Ishikawa (cell line): ENCODE data around the gene MBNL1.

ENCODE experiments used
- CEBPB ChIP-seq: IDR thresholded peaks from 2 replicates; pipeline ENCODE4 v1.6.1; 2012
- CREB1 ChIP-seq: IDR thresholded peaks from 2 replicates; pipeline ENCODE4 v1.6.1; 2012; ENCODE audit warnings: low read depth
- EGR1 ChIP-seq: IDR thresholded peaks from 2 replicates; pipeline ENCODE4 v1.6.1; 2012
- EP300 ChIP-seq: IDR thresholded peaks from 2 replicates; pipeline ENCODE4 v1.6.1; 2012; ENCODE audit warnings: borderline replicate concordance
- FOXM1 ChIP-seq: IDR thresholded peaks from 2 replicates; pipeline ENCODE4 v1.6.1; 2012; ENCODE audit warnings: low read depth, borderline replicate concordance
- NFIC ChIP-seq: IDR thresholded peaks from 2 replicates; pipeline ENCODE4 v1.6.1; 2012
- RAD21 ChIP-seq: IDR thresholded peaks from 2 replicates; pipeline ENCODE4 v1.6.1; 2012; ENCODE audit warnings: low read depth
- TAF1 ChIP-seq: IDR thresholded peaks from 2 replicates; pipeline ENCODE4 v1.6.1; 2012; ENCODE audit warnings: low read depth, mild to moderate bottlenecking
- TCF12 ChIP-seq: IDR thresholded peaks from 2 replicates; pipeline ENCODE4 v1.6.1; 2012; ENCODE audit warnings: low read depth
- TEAD4 ChIP-seq: IDR thresholded peaks from 2 replicates; pipeline ENCODE4 v1.6.1; 2012
- YY1 ChIP-seq: IDR thresholded peaks from 2 replicates; pipeline ENCODE4 v1.6.1; 2012; ENCODE audit warnings: low read depth
- ZBTB7A ChIP-seq: IDR thresholded peaks from 2 replicates; pipeline ENCODE4 v1.6.1; 2012; ENCODE audit warnings: low read depth
- TF ChIP-seq, protein P1 (sequence below): IDR thresholded peaks from 2 replicates; pipeline ENCODE4 v1.6.1; 2012; ENCODE audit warnings: low read depth, mild to moderate bottlenecking
- TF ChIP-seq, protein P2 (sequence below): IDR thresholded peaks from 2 replicates; pipeline ENCODE4 v1.6.1; 2012
- TF ChIP-seq, protein P3 (sequence below): IDR thresholded peaks from 2 replicates; pipeline ENCODE4 v1.6.1; 2012

Gene MBNL1

DNA sequence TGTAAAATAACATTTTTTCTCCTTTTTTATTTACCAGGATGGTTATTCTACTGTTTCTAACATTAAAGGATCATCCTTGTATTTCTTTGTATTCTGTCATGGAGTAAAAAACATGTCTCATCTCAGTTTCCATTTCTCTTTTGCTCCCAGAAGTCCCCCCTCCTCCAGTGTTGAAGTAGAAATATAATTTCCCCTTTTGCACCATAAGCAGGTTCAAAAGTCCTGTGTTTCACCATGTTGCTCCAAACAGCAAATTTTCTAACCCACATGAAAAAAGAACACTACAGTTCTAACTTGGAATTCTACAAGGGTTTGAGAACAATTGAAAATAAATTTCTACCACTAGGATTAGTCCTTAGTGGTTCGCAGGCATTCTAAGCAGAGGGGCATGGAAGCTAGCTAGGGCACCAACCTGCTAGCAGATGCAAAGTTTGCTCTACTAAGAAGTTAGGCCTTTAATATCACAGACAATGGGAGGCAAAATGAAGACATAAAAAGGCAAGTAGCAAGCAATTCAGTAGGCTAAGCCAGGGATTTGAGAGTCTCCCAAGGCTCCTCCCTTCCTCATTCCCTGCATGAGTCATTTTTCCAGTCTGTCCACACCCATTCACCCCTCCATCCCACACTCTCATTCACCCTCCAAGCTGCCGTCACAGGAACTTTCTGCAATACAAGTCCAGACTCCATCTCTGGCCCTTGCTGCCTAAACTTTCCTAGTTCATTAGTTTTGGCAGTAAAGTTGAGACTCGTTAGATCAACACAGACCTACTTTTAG is 2.3 kb upstream of the MBNL1 start:
- no peak for TF ChIP-seq EGR1
- TF ChIP-seq TCF12, result no peak
- no peak for TF ChIP-seq ZBTB7A
- TF ChIP-seq CEBPB, result no peak
- TF ChIP-seq TEAD4, result no peak
- TF ChIP-seq YY1, result no peak
- TF ChIP-seq, protein P1, sequence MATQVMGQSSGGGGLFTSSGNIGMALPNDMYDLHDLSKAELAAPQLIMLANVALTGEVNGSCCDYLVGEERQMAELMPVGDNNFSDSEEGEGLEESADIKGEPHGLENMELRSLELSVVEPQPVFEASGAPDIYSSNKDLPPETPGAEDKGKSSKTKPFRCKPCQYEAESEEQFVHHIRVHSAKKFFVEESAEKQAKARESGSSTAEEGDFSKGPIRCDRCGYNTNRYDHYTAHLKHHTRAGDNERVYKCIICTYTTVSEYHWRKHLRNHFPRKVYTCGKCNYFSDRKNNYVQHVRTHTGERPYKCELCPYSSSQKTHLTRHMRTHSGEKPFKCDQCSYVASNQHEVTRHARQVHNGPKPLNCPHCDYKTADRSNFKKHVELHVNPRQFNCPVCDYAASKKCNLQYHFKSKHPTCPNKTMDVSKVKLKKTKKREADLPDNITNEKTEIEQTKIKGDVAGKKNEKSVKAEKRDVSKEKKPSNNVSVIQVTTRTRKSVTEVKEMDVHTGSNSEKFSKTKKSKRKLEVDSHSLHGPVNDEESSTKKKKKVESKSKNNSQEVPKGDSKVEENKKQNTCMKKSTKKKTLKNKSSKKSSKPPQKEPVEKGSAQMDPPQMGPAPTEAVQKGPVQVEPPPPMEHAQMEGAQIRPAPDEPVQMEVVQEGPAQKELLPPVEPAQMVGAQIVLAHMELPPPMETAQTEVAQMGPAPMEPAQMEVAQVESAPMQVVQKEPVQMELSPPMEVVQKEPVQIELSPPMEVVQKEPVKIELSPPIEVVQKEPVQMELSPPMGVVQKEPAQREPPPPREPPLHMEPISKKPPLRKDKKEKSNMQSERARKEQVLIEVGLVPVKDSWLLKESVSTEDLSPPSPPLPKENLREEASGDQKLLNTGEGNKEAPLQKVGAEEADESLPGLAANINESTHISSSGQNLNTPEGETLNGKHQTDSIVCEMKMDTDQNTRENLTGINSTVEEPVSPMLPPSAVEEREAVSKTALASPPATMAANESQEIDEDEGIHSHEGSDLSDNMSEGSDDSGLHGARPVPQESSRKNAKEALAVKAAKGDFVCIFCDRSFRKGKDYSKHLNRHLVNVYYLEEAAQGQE, result no peak
- no peak for TF ChIP-seq TAF1
- TF ChIP-seq EP300, result no peak
- TF ChIP-seq NFIC, result no peak

DNA sequence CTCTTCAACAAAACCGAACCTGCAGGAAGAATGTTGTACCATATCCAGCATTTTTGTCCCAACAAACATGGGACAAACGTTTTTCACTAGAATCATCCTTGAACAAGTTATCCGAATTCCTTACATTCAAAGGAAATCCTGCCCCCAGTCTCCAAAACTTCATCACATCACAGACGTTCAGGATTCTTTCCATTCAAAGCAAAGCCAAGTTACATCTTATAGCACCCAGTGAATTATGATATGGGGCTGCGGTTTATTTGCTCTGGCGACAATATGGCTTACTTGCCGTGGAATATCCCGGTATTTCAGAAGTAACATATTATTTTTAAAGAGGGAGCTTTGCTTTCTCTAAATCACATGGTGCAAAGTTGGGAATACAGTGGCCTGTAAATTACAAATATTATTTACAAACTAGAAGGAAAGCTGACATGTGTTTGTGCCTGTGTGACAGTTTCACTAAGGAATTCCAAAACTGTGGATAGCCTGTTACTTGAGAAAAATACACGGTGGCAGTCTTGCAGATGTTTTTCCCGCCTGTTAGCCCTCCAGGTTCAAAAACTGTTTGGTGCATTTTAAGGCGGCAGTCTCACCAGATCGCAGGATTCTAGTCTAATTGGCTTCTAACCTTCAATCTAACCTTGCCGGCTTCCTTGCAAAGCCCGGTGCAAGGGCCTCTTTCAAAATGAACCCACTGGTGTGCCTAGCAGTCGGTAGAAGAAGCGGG is 736 bp upstream of the MBNL1 start:
- TF ChIP-seq, protein P2, sequence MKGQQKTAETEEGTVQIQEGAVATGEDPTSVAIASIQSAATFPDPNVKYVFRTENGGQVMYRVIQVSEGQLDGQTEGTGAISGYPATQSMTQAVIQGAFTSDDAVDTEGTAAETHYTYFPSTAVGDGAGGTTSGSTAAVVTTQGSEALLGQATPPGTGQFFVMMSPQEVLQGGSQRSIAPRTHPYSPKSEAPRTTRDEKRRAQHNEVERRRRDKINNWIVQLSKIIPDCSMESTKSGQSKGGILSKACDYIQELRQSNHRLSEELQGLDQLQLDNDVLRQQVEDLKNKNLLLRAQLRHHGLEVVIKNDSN, result no peak
- no peak for TF ChIP-seq TEAD4
- TF ChIP-seq, protein P1, result no peak
- TF ChIP-seq CREB1, result no peak
- no peak for TF ChIP-seq FOXM1
- TF ChIP-seq EP300, result no peak

DNA sequence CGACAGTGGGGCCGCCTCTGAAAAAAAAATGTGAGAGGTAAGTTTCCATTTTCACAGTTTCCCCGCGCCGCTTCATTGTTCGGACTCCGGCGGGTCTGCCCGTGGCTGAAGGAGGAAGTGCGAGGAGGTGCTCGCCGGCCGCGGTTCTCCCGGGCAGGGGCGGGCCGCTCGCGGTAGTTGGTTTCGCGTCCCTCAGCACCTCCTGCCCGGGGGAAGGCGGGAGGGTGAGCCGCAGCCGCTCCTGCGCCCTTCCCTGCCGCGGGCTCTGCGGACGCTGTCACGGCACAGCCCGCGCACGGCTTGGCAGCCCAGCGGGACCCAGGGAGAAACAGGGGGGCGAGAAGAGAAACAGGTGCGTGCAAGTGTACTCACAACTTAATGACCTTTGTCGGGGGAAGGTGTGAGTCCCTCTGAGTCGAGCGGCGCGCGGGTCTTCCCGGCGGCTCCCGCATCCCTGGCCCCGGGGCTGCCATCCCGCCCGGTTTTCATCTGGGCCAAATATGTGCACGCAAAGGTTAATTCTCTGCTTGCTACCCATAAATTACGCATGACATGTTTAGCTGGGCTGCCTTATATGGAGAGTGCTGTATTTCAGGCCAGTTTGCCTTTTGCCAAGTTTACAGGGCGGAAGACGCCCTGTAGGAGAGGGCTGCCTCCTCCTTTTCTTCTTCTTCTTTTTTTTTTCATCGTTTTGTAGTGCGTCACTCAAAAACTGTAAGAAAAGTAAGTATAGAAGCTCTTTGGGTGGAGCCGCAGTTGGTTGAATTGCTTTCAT is 514 bp downstream of the MBNL1 start:
- TF ChIP-seq, protein P2, result no peak
- TF ChIP-seq TEAD4, result peak; percentile 37; the same call in 1 of the 2 replicates
- peak; percentile 45; the same call in 1 of the 2 replicates for TF ChIP-seq NFIC
- TF ChIP-seq TAF1, result peak; percentile 58; the same call in 1 of the 2 replicates
- TF ChIP-seq, protein P3, sequence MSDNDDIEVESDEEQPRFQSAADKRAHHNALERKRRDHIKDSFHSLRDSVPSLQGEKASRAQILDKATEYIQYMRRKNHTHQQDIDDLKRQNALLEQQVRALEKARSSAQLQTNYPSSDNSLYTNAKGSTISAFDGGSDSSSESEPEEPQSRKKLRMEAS, result no peak
- peak; percentile 33; the same call in 1 of the 2 replicates for TF ChIP-seq TCF12

DNA sequence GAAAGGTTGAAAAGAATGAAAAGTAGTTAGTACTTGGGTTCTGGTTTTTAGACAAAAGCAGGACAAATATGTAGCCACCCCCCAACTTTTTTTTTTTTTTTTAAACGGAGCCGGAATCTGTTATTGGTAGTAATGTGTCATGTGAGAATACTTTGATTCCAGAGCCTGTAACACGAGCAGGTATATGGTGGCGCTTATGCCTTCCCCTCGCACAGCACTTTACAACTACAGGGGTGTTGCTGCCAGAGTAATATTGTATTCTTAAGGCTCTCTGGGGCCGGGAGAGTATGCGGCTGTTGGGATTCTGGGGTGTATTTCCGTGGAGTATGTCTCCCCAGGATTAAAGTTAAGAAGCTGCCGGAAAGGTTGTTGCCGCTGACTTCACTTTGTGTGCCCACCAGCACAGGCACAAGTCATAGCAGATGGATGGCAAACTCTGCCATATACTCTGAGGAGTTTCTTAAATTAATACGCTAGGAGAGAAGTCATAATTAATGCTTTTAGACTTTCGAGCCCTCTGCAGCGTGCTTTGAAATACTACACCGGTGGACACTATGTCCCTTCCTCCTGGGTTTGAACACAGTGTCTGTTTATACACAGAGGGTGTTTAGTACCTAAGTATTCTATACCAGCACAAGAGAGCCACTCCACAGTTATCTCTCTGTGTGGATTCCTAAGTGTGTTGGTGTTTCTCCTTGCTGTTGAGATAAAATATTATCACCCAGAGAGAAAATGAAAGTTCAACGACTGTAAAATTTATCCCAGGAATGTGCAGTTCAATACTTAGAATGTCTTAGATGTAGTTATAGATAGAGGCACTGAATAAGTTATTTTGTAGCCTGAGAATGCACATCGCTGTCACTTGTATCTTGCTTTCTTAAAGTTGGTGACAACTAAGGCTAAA is 1.4 kb downstream of the MBNL1 start:
- TF ChIP-seq YY1 (no peak), CEBPB (no peak), TCF12 (no peak), ZBTB7A (no peak), RAD21 (no peak), FOXM1 (peak; percentile 79), TAF1 (no peak), TEAD4 (no peak)
- TF ChIP-seq, protein P2, result peak; percentile 75
- TF ChIP-seq, protein P1, result no peak
- TF ChIP-seq, protein P3, result peak; percentile 16; the same call in 1 of the 2 replicates
